Activated CD4-positive, alpha-beta T cell treated with anti-CD3 and anti-CD28 coated beads for 1 hour (primary cell): Measurements from ENCODE around the gene NAA20.
"Not testable (repeated sequence)": the region's sequence is repeated elsewhere in the genome, so short reads cannot be mapped to it uniquely, and the experiment has no call there.

Experiments
- DNase-seq: peaks from one replicate; pipeline ENCODE4 v3.0.0-alpha.2; 2020

The NAA20 gene

GRCh38 chr20:19992996-19993908 is 23.9 kb upstream of the NAA20 start:
- no peak for DNase-seq

DNA sequence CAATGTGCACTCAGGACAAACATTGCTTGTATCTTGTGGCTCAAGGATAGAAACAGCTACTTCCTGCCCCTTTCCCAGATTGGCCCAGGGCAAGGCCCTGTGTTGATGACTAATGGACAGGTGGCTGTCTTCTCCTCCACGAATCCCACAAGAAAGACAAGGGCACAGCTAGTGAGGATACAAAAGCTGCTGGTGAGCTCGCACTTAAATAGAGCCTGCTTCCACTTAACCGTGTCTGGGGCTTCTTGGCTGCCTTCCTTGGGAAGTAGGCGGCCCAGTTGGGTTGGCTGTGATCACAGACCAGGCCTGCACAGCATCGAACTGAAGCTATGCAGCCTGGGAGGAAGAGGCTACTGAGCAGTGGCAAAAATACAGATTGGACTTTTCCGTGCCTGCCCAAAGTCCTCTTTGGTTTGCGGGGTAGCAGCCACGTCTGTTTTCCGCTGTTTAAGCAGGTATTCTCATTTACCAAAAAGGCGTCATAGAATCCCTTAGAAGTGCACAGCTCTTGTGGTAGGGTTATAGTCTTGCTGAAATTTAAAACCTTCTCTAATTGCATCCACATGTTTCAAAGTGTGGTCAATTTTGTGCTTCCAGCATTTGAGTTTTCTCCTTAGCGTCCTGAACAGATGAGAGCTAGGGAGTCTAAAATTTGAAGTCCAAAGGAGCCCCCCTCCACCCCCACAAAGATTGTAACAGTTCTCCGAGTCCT is 23.0 kb upstream of the NAA20 start:
- no peak for DNase-seq

GRCh38 chr20:19995220-19995863 is 21.8 kb upstream of the NAA20 start:
- DNase-seq = no peak

DNA sequence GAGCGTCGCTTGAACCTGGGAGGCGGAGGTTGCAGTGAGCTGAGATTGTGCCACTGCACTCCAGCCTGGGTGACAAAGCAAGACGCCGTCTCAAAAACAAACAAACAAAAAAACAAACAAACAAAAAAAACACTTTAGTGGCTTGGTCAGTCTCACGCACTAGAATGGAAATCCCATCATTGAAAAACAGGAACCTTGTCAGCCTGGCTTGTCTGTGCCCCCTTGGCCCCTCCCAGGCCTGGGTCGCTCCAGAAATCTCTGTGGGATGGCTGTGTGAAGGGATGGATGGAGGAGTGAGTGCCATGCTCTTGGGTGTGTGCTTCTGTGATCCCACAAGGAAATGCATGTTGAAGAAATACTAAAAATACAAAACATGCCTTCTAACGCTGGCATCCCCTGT is 20.9 kb upstream of the NAA20 start:
- no peak for DNase-seq

GRCh38 chr20:19996917-19997316 is 20.2 kb upstream of the NAA20 start:
- no peak for DNase-seq

DNA sequence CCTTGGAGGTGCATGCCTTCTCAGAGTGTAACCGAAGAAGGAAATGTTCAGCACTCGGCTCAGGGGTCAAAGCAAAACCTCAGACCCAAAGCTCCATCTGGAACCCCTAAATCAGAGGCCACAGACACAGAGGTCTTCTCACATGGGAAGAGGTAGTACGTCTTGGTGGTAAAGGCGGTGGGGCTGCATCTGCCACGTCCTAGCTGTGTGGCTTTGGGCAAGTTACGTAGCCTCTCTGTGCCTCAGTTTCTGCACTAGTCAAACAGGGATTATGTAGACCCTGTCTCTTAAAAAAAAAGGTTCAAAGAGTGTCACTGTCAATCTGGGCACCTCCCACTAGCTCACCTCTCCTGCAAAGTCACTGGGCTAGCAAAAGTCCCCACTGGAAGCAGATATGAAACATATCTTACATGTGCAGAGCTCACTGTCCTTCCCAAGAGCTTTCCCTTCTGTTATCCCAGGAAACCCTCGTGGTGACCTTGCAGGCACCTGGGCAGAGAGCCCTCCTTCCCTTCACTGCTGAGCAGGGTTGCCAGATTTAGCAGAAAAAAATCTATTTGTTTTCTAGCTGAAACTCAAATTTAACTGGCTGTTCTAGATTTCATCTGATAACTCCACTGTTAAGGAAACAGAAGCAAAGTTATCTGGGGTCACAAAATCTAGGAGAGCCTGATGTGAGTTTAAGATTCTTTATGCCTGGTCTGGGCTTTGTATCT is 18.0 kb upstream of the NAA20 start:
- DNase-seq = no peak

DNA sequence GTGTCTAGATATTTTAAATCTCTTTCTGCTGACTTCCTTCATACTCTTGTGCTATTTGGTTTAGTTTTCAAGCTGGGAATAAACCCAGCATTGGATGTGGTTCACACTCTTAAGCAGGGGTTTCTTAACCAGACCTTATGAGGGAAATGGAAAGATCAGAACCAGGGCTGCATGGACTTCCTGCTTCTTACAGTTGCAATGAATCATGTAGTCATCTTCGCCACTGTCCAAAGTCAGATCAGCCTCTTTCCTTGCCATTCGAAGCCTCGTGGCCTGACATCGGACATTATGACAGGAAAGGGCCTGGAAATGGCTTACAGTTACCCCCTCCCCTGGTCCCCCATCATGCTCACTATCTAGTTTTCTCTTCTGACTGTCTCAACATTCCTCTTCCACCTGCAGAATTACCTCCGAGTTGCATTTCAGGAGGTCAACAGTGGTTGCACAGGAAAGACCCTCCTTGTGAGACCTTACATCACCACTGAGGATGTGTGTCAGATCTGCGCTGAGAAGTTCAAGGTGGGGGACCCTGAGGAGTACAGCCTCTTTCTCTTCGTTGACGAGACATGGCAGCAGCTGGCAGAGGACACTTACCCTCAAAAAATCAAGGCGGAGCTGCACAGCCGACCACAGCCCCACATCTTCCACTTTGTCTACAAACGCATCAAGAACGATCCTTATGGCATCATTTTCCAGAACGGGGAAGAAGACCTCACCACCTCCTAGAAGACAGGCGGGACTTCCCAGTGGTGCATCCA is 16.8 kb upstream of the NAA20 start:
- no peak for DNase-seq

DNA sequence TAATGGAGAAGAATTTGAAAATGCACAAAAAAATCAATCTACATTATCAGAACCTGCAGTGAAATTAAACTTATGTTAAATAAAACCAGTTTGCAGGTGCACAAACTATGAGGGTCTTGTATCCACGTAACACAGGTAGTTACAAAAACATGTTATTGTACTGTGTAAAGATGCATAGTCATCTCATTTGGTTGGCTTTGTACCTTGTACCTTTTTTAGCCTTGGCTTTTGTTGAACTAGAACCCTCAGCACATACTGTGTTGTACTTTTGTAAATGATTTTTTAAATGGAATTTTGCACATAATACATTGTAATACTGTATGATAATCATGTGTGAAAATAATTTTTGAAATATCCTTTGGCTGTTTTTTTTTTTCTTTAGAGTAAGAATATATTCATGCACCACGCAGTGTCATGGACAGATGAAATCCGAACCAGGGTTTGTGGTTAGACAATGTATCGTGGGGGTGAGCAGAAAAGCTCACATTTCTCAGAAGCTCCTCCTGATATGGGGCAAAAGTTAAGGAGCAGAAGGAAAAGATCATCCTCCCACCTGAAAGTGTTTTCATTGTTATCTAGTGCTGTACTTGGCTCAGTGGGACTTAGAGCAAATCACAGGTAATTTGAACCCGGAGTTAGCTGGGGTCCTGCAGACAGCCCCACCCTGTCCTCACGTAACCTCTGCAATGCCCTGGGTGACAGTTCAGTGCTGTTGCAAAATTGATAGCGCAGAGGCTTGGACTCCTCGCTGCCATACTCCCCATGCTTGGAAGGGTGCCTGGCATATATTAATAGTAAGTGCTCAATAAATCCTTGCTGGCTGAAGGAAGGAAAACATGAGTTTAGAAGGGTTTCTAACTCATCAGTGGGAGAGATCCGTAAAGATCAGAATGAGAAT is 14.8 kb upstream of the NAA20 start:
- DNase-seq = no peak

- DNase-seq = no peak
Measured at GRCh38 chr20:20003031-20003954, 13.9 kb upstream of the NAA20 start.

GRCh38 chr20:20003955-20004322 is 13.2 kb upstream of the NAA20 start:
- not testable (repeated sequence) for DNase-seq

GRCh38 chr20:20005342-20005741 is 11.8 kb upstream of the NAA20 start:
- no peak for DNase-seq

DNA sequence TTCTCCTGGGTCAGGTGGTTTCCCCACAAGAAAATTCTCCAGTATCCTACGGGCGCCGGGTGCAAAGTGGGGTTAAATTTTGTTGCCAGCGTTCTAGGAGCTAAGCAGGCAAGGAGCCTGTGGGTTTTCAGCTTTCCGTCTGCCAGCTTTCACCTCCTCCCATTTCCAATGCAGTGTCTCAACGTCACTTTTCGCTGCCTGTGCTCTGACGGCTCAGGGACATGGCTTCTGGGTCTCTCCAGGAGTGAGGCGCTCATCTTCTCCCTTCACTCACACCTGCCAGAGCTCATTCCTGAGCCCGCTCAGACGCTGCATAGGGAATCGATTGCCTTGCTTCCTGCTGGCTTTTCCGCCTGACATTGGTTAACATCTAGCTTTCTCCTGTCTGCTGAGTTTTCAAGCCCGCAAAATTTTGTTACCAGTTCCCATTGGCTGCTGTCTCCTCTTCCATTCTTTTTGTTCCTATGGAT is 7.3 kb upstream of the NAA20 start:
- no peak for DNase-seq

- no peak for DNase-seq
Measured at GRCh38 chr20:20010639-20011500, 6.3 kb upstream of the NAA20 start.

DNA sequence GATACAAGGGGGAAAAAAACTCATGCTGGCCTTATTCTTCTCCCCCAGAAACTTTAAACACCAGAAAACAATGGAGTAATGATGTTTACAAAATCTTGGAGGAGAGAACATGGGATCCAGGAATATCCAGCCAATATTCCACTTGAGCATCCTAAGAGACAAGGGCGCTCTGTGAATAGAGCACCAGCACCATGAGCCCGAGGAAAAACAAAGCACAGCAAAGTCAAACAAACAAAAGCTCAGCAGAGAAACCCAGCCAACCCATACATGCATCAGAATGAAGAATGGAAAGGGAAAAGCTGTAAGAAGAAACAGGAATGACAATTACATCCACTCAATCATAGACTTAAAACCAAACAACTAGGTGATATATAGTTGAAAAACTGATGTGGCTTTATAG is 4.6 kb upstream of the NAA20 start:
- DNase-seq = no peak

GRCh38 chr20:20014659-20015058 is 2.5 kb upstream of the NAA20 start:
- no peak for DNase-seq

- no peak for DNase-seq
Measured at GRCh38 chr20:20017844-20018185, 653 bp downstream of the NAA20 start.

DNA sequence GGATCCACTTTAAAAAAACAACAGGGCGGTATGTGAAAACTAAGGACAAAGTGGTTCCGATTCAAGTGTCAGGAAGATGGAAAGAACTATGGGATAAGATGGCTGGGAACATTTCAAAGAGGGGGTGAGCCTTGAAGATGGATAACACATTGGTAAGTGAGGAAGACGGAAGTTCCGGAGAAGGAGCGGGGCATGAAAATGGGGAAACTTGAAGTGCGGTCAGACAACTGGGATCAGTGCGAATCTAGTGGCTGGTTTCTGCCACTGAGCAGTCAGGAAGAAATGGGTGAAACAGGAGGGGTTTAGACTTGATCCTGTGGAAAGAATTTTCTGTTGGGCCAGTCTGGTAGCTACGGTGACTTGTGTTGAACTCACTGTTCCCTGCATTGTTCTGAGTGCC is 1.2 kb downstream of the NAA20 start:
- no peak for DNase-seq

- no peak for DNase-seq
Measured at GRCh38 chr20:20019123-20019522, 2.0 kb downstream of the NAA20 start.

DNA sequence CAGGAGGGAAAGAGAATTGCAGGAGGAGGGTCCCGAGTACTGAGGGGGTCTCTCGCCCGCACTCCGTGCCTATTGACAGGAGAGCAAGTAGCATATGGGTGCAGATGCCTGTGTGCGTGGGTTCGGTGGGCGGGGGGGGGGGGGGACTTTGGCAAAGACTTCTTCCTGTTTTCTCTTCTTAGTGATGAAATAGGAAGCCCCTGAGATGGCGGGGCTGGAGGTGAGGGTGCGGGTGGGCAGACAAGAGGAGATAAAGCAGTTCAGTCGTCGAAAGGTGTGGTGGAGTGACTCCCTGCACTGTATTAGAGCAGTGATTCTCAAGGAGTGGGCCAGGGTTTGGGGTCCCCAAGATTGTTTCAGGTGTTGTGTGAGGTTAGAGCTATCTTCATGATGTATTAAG is 3.7 kb downstream of the NAA20 start:
- DNase-seq = no peak
